HEK293 (cell line): Measurements from ENCODE around the gene KATNAL1.

Source experiments
- KLF16 ChIP-seq: fragments of 450-650 bp; formaldehyde crosslinking; IDR thresholded peaks from 2 replicates; pipeline ENCODE4 v1.5.1; 2017; ENCODE audit warnings: missing biosample characterization, missing genetic modification characterization
- ZBTB17 ChIP-seq: fragments of 450-650 bp; formaldehyde crosslinking; IDR thresholded peaks from 2 replicates; pipeline ENCODE4 v1.5.1; 2016; ENCODE audit warnings: missing biosample characterization, missing genetic modification characterization
- ZBTB7A ChIP-seq: fragments of 450-650 bp; formaldehyde crosslinking; IDR thresholded peaks from 2 replicates; pipeline ENCODE4 v1.5.1; 2016; ENCODE audit warnings: low read depth, missing biosample characterization, missing genetic modification characterization
- ZNF10 ChIP-seq: fragments of 450-650 bp; formaldehyde crosslinking; IDR thresholded peaks from 2 replicates; pipeline ENCODE4 v1.5.1; 2017; ENCODE audit warnings: missing biosample characterization, missing genetic modification characterization
- ZNF121 ChIP-seq: fragments of 450-650 bp; formaldehyde crosslinking; IDR thresholded peaks from 2 replicates; pipeline ENCODE4 v1.5.1; 2016; ENCODE audit warnings: missing biosample characterization, missing genetic modification characterization
- TF ChIP-seq, protein P1 (sequence below): fragments of 450-650 bp; formaldehyde crosslinking; IDR thresholded peaks from 2 replicates; pipeline ENCODE4 v1.5.1; 2016; ENCODE audit warnings: missing biosample characterization, missing genetic modification characterization
- TF ChIP-seq, protein P2 (sequence below): fragments of 450-650 bp; formaldehyde crosslinking; IDR thresholded peaks from 2 replicates; pipeline ENCODE4 v1.5.1; 2016; ENCODE audit warnings: missing biosample characterization, missing genetic modification characterization, low read depth
- TF ChIP-seq, protein P3 (sequence below): fragments of 450-650 bp; formaldehyde crosslinking; IDR thresholded peaks from 2 replicates; pipeline ENCODE4 v1.5.1; 2016; ENCODE audit warnings: missing biosample characterization, missing genetic modification characterization
- TF ChIP-seq, protein P4 (sequence below): fragments of 450-650 bp; formaldehyde crosslinking; IDR thresholded peaks from 2 replicates; pipeline ENCODE4 v1.5.1; 2016; ENCODE audit warnings: missing biosample characterization, missing genetic modification characterization

DNA sequence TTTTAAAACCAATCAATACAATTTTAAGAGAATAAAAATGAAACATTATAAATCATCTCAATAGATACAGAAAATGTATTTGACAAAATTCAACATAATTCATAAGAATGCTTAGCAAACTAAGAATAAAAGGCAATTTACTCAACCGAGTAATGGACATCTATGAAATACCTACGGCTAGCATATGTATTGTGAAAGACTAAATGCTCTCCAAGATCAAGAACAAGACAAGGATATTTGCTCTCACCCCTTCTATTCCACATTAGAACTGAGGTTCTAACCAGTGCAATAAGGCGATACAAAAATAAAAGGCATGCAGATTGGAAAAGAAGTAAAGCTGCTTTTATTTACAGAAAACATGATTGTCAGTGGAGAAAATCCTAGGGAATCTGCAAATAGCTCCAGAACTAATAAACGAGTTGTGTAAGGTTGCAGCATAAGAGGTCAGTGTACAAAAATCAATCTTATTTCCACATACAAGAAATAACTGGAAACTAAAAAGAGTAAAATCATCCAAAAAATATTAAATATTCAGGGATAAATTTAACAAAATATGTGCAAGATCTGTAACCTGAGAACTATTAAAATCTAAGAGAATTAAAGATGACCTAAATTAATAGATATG, 16.4 kb downstream of the KATNAL1 start:
- TF ChIP-seq, protein P1, sequence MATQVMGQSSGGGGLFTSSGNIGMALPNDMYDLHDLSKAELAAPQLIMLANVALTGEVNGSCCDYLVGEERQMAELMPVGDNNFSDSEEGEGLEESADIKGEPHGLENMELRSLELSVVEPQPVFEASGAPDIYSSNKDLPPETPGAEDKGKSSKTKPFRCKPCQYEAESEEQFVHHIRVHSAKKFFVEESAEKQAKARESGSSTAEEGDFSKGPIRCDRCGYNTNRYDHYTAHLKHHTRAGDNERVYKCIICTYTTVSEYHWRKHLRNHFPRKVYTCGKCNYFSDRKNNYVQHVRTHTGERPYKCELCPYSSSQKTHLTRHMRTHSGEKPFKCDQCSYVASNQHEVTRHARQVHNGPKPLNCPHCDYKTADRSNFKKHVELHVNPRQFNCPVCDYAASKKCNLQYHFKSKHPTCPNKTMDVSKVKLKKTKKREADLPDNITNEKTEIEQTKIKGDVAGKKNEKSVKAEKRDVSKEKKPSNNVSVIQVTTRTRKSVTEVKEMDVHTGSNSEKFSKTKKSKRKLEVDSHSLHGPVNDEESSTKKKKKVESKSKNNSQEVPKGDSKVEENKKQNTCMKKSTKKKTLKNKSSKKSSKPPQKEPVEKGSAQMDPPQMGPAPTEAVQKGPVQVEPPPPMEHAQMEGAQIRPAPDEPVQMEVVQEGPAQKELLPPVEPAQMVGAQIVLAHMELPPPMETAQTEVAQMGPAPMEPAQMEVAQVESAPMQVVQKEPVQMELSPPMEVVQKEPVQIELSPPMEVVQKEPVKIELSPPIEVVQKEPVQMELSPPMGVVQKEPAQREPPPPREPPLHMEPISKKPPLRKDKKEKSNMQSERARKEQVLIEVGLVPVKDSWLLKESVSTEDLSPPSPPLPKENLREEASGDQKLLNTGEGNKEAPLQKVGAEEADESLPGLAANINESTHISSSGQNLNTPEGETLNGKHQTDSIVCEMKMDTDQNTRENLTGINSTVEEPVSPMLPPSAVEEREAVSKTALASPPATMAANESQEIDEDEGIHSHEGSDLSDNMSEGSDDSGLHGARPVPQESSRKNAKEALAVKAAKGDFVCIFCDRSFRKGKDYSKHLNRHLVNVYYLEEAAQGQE = no peak
- TF ChIP-seq ZBTB7A (tag by site-specific recombination) (no peak), ZNF121 (tag by site-specific recombination) (no peak), ZBTB17 (tag by site-specific recombination) (no peak), KLF16 (tag by site-specific recombination) (no peak), ZNF10 (tag by site-specific recombination) (no peak)
- TF ChIP-seq, protein P2, sequence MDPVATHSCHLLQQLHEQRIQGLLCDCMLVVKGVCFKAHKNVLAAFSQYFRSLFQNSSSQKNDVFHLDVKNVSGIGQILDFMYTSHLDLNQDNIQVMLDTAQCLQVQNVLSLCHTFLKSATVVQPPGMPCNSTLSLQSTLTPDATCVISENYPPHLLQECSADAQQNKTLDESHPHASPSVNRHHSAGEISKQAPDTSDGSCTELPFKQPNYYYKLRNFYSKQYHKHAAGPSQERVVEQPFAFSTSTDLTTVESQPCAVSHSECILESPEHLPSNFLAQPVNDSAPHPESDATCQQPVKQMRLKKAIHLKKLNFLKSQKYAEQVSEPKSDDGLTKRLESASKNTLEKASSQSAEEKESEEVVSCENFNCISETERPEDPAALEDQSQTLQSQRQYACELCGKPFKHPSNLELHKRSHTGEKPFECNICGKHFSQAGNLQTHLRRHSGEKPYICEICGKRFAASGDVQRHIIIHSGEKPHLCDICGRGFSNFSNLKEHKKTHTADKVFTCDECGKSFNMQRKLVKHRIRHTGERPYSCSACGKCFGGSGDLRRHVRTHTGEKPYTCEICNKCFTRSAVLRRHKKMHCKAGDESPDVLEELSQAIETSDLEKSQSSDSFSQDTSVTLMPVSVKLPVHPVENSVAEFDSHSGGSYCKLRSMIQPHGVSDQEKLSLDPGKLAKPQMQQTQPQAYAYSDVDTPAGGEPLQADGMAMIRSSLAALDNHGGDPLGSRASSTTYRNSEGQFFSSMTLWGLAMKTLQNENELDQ = no peak
- TF ChIP-seq, protein P3, sequence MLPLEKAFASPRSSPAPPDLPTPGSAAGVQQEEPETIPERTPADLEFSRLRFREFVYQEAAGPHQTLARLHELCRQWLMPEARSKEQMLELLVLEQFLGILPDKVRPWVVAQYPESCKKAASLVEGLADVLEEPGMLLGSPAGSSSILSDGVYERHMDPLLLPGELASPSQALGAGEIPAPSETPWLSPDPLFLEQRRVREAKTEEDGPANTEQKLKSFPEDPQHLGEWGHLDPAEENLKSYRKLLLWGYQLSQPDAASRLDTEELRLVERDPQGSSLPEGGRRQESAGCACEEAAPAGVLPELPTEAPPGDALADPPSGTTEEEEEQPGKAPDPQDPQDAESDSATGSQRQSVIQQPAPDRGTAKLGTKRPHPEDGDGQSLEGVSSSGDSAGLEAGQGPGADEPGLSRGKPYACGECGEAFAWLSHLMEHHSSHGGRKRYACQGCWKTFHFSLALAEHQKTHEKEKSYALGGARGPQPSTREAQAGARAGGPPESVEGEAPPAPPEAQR (tag by site-specific recombination) = no peak
- TF ChIP-seq, protein P4, sequence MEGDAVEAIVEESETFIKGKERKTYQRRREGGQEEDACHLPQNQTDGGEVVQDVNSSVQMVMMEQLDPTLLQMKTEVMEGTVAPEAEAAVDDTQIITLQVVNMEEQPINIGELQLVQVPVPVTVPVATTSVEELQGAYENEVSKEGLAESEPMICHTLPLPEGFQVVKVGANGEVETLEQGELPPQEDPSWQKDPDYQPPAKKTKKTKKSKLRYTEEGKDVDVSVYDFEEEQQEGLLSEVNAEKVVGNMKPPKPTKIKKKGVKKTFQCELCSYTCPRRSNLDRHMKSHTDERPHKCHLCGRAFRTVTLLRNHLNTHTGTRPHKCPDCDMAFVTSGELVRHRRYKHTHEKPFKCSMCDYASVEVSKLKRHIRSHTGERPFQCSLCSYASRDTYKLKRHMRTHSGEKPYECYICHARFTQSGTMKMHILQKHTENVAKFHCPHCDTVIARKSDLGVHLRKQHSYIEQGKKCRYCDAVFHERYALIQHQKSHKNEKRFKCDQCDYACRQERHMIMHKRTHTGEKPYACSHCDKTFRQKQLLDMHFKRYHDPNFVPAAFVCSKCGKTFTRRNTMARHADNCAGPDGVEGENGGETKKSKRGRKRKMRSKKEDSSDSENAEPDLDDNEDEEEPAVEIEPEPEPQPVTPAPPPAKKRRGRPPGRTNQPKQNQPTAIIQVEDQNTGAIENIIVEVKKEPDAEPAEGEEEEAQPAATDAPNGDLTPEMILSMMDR (tag by site-specific recombination) = no peak
